Bronchial epithelial cell (primary cell): ENCODE data around the gene POLG. TPM values are rescaled to one million over a fixed set of nuclear protein-coding genes. Genes with fewer than 3 reads are reported as not detected.
A peak's percentile ranks its signal among the peaks of the same experiment; 100 is the strongest.

Experiments
- DNase-seq: peaks from one replicate; pipeline ENCODE4 v3.0.0-alpha.2; 2010; ENCODE audit warnings: low read depth
- FAIRE-seq: peaks from 2 replicates; lab custom pipeline; 2011; peaks lifted over from hg19 to GRCh38; lab: Jason Lieb, UNC
- H3K27me3 ChIP-seq: 2 replicates; pipeline ENCODE4 v1.5.1; 2011; ENCODE audit warnings: low read length; ENCODE audit not compliant: control insufficient read depth, insufficient read depth
- H3K36me3 ChIP-seq: 2 replicates; pipeline ENCODE4 v1.5.1; 2011; ENCODE audit warnings: low read length; ENCODE audit not compliant: control insufficient read depth, insufficient read depth
- H3K4me3 ChIP-seq: 2 replicates; pipeline ENCODE4 v1.5.1; 2011; ENCODE audit warnings: mild to moderate bottlenecking, low read depth, low read length, control low read depth
- total RNA-seq: library from RNA; depleted of rRNA; stranded (reverse); fragments of >200 nt; gene quantifications from 2 replicates; pipeline ENCODE4 v1.2.1, GENCODE V29; 2014
- TF ChIP-seq, protein P1 (sequence below): IDR thresholded peaks from 2 replicates; pipeline ENCODE4 v1.5.1; 2011; ENCODE audit warnings: mild to moderate bottlenecking, moderate library complexity, low read length, control low read depth, inconsistent platforms; ENCODE audit not compliant: insufficient read depth, severe bottlenecking

The POLG gene
- total RNA-seq, 1 donor from 2014 or later, result 93.7 TPM

DNA sequence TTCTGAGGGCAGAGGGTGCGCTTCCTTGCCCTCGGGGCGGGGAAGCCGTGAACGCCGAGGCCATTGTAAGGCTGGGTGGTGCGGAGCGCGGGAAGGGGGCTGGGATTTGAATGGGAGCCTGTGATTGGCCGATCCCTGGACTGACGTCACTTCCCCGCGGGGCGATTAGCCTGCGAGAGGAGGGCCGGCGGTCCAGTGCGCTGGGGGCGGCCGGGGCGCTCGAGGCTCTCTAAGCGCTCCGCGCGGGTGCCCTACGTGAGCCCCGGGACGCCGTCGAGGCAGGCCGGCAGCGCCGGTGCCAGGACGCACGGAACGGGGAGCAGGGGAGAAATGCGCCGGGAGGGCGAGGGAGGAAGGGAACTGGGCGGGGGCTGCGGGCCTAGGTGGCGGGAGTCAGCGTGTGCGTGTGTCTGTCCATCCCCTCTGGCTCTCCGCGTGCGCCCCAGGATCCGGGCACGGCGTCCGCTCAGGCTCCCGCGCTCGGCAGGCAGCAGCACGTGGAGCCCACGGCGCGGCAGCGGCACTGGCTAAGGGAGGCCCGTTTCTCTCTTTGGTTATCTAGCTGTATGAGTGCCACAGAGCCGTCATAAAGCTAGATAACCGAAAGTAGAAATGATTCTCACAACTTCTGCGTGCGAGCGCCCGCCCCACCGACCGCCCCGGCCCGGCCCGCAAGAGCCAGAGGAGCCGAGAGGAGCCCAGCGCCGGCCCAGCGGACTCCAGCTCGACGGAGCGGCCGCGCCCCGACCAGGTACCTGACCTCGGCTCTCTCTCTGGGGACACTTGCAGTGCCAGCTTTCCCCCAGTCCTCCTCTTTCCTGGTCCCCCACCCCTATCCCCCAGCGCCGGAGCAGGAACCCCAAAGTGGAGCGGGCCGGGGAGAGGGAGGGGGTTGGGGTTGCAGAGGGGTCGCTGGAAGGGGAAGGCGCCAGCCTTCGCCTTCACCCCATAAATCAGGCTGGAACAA, 33.1 kb upstream of the POLG start:
- Histone ChIP-seq H3K27me3 (peaks cover 79% of the 10 kb centered on the region), H3K4me3 (no peak overlapping the region), H3K36me3 (no peaks in the 10 kb centered on the region)
- TF ChIP-seq, protein P1, sequence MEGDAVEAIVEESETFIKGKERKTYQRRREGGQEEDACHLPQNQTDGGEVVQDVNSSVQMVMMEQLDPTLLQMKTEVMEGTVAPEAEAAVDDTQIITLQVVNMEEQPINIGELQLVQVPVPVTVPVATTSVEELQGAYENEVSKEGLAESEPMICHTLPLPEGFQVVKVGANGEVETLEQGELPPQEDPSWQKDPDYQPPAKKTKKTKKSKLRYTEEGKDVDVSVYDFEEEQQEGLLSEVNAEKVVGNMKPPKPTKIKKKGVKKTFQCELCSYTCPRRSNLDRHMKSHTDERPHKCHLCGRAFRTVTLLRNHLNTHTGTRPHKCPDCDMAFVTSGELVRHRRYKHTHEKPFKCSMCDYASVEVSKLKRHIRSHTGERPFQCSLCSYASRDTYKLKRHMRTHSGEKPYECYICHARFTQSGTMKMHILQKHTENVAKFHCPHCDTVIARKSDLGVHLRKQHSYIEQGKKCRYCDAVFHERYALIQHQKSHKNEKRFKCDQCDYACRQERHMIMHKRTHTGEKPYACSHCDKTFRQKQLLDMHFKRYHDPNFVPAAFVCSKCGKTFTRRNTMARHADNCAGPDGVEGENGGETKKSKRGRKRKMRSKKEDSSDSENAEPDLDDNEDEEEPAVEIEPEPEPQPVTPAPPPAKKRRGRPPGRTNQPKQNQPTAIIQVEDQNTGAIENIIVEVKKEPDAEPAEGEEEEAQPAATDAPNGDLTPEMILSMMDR, result no peak
- no peak for FAIRE-seq
- DNase-seq, result no peak

DNA sequence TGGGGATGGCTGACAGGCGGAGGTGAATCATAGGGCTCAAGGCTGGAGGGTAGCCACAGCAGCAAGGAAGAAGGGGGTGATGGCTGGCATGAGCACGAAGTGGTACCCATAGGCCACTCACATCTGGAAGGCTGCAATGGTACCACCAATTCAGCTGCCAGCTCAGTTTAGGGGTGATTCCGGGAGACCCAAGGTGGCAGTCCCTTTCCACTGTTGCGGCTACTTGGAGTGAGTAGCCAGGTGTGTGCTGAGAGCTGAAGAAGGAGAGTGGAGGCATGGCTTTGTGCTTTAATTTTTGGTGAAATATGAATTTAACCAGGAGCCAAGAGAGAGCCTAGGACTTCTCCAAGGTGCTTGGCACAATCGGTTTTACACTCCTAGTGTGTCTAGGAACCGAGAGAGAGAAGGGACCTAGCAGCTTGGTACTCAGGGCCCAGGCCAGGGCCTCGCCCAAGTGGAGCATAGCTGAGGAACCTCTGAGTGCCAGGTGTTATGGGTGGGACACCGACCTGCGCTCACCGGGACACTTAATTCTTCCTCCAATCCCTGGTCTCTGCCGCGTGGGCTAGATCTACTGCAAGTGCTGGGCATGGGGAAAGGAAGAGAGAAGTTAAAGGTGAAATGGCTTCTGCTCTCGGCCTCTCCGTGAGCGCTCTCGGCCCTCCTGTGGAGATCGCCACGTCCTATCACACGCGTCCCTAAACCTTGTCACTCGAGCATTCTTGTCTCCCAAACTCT, 32.2 kb upstream of the POLG start:
- TF ChIP-seq, protein P1, result no peak
- FAIRE-seq (no peak), DNase-seq (no peak)
- H3K36me3 ChIP-seq, result no peaks in the 10 kb centered on the region
- peaks cover 79% of the 10 kb centered on the region for H3K27me3 ChIP-seq
- no peak overlapping the region for H3K4me3 ChIP-seq

DNA sequence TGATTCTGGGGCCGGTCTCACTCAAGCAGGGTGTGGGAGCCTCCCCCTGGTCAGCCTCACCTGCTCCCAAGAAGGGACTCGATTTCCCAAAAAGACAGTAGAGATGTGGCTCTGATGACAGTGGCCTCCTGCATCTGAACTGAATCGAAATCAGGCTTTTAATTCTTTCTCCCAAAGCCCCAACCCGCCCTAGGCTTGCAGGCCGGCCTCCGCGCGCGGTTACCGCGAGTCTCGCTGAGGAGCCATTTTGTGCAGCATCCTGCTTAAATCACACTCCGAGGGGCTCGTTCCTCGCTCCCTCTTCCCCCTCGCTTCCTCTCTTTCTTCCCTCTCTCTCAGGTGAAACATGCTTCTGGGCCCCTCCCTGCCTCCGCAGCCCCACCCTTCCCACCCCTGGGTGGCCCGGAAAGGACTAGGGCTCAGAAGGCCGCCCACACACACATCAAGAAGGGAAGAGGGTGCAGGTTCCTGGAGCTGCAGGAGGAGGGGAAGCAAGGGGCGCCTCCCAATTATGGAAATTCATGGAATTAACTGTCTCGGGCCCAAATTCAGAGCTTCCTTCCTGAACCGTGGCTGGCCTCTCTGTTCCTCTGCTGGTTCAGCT, 30.9 kb upstream of the POLG start:
- no peak overlapping the region for H3K4me3 ChIP-seq
- DNase-seq, result no peak
- FAIRE-seq, result no peak
- peaks cover 77% of the 10 kb centered on the region for H3K27me3 ChIP-seq
- H3K36me3 ChIP-seq, result no peaks in the 10 kb centered on the region
- TF ChIP-seq, protein P1, result no peak

DNA sequence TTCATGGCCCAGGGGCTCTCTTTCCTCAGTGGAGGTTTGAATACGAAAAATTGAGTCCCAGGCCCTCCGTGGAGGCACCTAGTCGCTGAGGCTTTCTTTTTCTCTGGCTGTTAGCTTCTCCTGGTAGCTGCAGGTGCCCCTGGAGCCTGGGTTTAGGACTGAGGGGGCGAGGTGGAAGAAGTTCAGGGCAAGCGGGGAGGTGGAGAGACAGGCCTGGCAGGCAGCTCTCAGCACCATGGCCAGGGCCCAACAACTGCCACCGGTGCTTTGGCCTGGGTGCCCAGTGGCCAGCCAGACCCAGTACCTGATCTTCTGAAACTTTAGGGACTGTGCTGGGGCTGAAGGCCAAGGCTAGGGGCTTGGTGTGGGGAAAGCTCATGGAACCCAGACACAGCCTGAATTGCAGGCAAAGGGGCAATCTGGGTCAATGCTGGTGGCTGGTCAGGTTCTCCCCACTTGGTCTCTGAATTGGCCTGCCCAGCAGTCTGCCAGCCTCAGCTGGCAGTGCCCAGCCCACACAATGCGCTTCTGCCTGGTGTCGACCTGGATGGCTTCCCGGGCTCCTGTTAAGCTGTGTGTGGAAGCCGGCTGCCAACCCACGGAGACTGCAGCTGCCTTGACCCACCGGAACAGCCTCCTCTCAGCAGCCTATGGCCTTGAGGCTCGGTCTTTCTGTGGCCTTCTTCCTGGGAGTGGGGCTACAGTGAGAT, 30.3 kb upstream of the POLG start:
- H3K36me3 ChIP-seq, result no peaks in the 10 kb centered on the region
- DNase-seq (no peak), FAIRE-seq (no peak)
- TF ChIP-seq, protein P1, result no peak
- no peak overlapping the region for H3K4me3 ChIP-seq
- H3K27me3 ChIP-seq, result peaks cover 76% of the 10 kb centered on the region

DNA sequence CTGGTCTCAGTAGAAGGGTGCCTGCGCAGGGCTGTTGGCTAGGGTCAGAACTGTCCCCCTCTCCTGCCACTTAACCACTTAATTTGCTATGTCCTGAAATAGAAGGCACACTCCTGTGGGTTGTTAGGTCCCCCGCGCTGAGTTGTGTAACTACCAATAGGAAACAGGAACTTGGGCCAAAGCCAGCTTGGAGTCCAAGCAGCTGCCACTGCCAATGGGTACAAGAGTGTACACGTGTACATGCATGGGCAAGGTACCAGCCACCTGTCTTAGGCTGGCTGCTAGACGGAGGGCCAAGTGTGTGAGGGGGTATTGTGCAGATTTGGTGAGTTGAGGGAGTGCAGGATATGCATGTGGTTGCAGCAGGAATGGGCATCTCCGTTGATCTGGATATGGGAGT, 29.7 kb upstream of the POLG start:
- TF ChIP-seq, protein P1, result no peak
- no peak overlapping the region for H3K4me3 ChIP-seq
- H3K36me3 ChIP-seq, result no peaks in the 10 kb centered on the region
- FAIRE-seq, result peak; percentile 52
- DNase-seq, result no peak
- H3K27me3 ChIP-seq, result peaks cover 78% of the 10 kb centered on the region
